ENCODE data around the gene S100A8.

- TF ChIP-seq POLR2A (IDR thresholded peaks at IDR 0.05) (no peak), CTCF (IDR thresholded peaks at IDR 0.05) (no peak), EP300 (IDR thresholded peaks at IDR 0.05) (no peak)
These were observed 4.3 kb upstream of the S100A8 start for GRCh38 chr1:153395136-153395685.
